GM20000 (cell line): ENCODE data around the gene ARRDC2.

Experiments used
- DNase-seq: peaks from one replicate; pipeline ENCODE4 v3.0.0; 2012; ENCODE audit warnings: low spot score
- CTCF ChIP-seq: IDR thresholded peaks from 2 replicates; pipeline ENCODE4 v1.5.1; 2012; ENCODE audit warnings: mild to moderate bottlenecking, control low read depth; ENCODE audit errors: extremely low read depth, missing control alignments

The ARRDC2 gene

DNA sequence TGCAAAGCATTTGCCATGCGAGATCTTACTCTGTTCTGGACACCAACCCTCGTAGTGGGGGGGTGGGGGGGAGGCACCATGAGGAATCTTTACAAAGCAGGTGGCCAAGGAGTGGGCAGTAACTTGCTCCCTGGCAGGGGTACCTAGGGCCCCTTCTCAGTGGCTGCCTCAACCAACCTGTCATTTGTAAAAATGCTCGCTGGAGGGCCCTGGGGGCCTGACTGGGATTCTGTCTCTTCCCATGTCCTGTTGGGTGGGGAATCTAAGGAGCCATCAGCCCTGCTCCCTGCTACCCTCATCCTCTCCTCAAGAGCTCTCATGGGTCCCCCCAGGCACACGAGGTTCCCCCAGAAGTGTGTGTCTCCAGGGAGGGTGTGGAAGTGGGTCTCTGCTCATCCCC, 39.6 kb upstream of the ARRDC2 start:
- peak; percentile 47 for DNase-seq
- TF ChIP-seq CTCF: no peak

DNA sequence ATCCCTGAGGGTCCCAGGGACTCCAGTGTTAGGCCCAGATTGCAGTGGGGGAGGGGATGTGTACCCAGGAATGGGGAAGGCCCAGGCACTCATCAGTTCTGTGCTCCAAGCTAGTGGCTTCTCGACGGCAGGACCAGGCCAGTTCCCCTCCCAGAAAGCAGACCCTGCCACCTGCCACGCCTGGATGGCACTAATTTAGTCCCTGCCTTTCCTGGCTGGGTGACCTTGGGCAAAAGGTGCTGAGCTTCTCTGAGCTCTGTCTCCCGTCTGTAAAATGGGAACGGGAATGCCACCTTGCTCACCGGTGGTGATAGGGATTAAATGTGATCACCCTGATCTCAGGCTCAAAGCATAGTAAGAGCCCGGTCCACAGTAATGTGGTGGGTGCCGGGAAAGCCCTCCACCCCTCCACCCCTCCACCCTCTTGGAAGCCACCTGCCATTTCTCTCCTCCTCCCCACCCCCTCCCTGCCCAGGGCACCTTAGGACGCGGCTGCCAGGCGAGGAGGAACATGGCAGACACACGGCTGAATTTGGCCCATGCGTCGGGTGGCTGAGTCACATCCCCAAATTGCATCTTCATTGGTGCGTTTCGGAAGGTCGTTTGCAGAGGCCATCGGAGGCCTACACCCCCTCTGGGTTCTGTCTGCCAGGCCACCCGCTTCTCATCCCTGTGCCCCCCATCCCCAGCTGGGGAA, 38.7 kb upstream of the ARRDC2 start:
- no peak for TF ChIP-seq CTCF
- DNase-seq: no peak

DNA sequence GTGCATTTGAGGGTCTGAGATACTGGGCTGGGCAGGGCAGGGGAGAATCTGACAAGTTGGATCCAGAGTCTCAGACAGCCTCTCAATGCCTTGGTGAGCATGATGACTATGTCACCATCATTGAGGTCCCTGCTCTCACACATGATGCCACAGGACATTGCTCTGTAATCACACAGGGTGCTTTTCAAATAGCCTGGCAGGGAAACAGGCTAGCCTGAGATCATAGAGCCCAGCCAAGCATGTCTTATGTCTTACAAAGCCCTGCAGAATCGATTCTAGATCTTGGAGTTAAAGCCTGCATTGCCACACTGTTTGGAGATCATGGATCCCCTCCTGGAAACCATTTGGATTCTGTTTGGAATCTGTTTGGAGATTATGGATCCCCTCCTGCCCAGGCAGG, 35.7 kb upstream of the ARRDC2 start:
- TF ChIP-seq CTCF: no peak
- peak; percentile 46 for DNase-seq

- no peak for DNase-seq
Measured at GRCh38 chr19:17973759-17974158, 34.2 kb upstream of the ARRDC2 start.

GRCh38 chr19:17974551-17974950, 33.4 kb upstream of the ARRDC2 start:
- DNase-seq: no peak
- TF ChIP-seq CTCF: no peak

More at GRCh38 chr19:17973759-17974158, 34.2 kb upstream of the ARRDC2 start:
- TF ChIP-seq CTCF: no peak

DNA sequence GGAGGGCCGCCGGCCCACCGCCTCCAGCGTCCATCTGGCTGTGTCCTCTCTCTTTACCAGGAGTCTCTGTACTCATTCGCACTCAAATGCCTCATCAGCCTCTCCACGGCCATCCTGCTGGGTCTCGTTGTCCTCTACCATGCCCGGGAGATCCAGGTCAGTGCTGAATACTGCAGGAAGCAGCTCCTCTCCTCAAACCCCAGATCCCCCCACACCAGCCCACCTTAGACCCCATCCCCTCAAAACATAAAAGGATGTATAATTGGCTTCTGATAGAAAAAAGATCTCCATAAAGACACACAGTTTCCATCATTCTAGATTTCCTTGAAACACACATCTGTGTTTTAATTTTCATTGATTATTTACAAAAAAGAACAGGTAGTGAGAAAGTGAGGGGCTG, 32.9 kb upstream of the ARRDC2 start:
- no peak for TF ChIP-seq CTCF
- DNase-seq: no peak

GRCh38 chr19:17977021-17977420, 30.9 kb upstream of the ARRDC2 start:
- DNase-seq: no peak
- TF ChIP-seq CTCF: no peak
